HepG2 (cell line): ENCODE data around the gene ST3GAL4. TPM values are rescaled to one million over a fixed set of nuclear protein-coding genes. Genes with fewer than 3 reads are reported as not detected.

ENCODE experiments used
- ATAC-seq: fragments of 200-7000 bp; cut with Tn5 transposase; 3 replicates; pipeline ENCODE4 v1.9.1; 2020; ENCODE audit warnings: mild to moderate bottlenecking, moderate library complexity
- BruUV-seq: library from RNA; stranded (reverse); fragments of 400-500 nt; replicated peaks from 2 replicates; lab custom pipeline; 2021; lab: Mats Ljungman, UMichigan
- CTCF ChIA-PET: fragments of 300-600 bp; formaldehyde crosslinking; extraction: SDS; loops from one replicate; lab custom pipeline; 2021; ENCODE audit warnings: low total read pairs, inconsistent platforms, low intra/inter-chr PET ratio; lab: Yijun Ruan, JAX
- POLR2A ChIA-PET: fragments of 350-600 bp; sonication (Branson Sonifier 250); formaldehyde crosslinking; loops from one replicate; lab custom pipeline; 2020; ENCODE audit warnings: antibody characterized with exemption, inconsistent platforms; lab: Yijun Ruan, JAX
- DNase-seq: peaks from one replicate; pipeline ENCODE4 v3.0.0-alpha.2; 2015; ENCODE audit warnings: low spot score
- FAIRE-seq: peaks from 3 replicates; lab custom pipeline; 2011; peaks lifted over from hg19 to GRCh38; lab: Jason Lieb, UNC
- H2AFZ ChIP-seq: one replicate; pipeline ENCODE4 v1.6.1; 2011; ENCODE audit warnings: low read length, inconsistent platforms
- H3K27ac ChIP-seq: fragments of 300-600 bp; 3 replicates; pipeline ENCODE4 v1.8.0; 2011; ENCODE audit warnings: mixed run types, mild to moderate bottlenecking, mixed read lengths, low read length, inconsistent platforms; ENCODE audit not compliant: insufficient read depth; ENCODE audit errors: extremely low read length
- H3K27me3 ChIP-seq, 2 experiments: fragments of 200-600 bp in 1 of 2; 2 replicates in 1 of 2; 3 replicates in 1 of 2; pipeline versions ENCODE4 v1.6.0 to v1.8.0; 2011; ENCODE audit warnings: low read length in 2 of 2, mild to moderate bottlenecking in 2 of 2, moderate library complexity in 2 of 2, inconsistent platforms in 1 of 2; ENCODE audit not compliant: insufficient read depth in 2 of 2, control insufficient read depth in 1 of 2
- H3K36me3 ChIP-seq, 2 experiments: fragments of 200-600 bp in 1 of 2; replicated peaks in 1 of 2; 2 replicates in 1 of 2; 3 replicates in 1 of 2; pipeline versions ENCODE4 v1.5.1 to v1.8.0; 2011; ENCODE audit warnings: low read length in 2 of 2, inconsistent platforms in 1 of 2; ENCODE audit not compliant: insufficient read depth in 2 of 2, control insufficient read depth in 1 of 2
- H3K4me1 ChIP-seq: 2 replicates; pipeline ENCODE4 v1.5.1; 2012; ENCODE audit warnings: low read length, inconsistent platforms; ENCODE audit not compliant: insufficient read depth
- H3K4me2 ChIP-seq: 2 replicates; pipeline ENCODE4 v1.6.0; 2011; ENCODE audit warnings: low read depth, low read length, inconsistent platforms
- H3K4me3 ChIP-seq, 3 experiments: fragments of 200-600 bp in 1 of 3; sonication (generic), shearing (Covaris generic) in 1 of 3; replicated peaks in 1 of 3; 2 replicates each; pipeline ENCODE4 v1.5.1; 2011 to 2016; ENCODE audit warnings: low read length in 3 of 3, inconsistent platforms in 2 of 3, low read depth in 2 of 3, mild to moderate bottlenecking in 2 of 3, control low read depth in 1 of 3, mixed read lengths in 1 of 3; ENCODE audit not compliant: insufficient read depth in 1 of 3
- H3K79me2 ChIP-seq: one replicate; pipeline ENCODE4 v1.6.1; 2011; ENCODE audit warnings: low read length, inconsistent platforms; ENCODE audit not compliant: insufficient read depth
- H3K9ac ChIP-seq: 2 replicates; pipeline ENCODE4 v1.6.0; 2011; ENCODE audit warnings: mild to moderate bottlenecking, low read depth, low read length, inconsistent platforms; ENCODE audit not compliant: insufficient read depth
- H3K9me3 ChIP-seq: 2 replicates; pipeline ENCODE4 v1.5.1; 2012; ENCODE audit warnings: mild to moderate bottlenecking, low read length
- H4K20me1 ChIP-seq: 2 replicates; pipeline ENCODE4 v1.6.0; 2011; ENCODE audit warnings: inconsistent platforms, mild to moderate bottlenecking, low read length, moderate library complexity; ENCODE audit not compliant: insufficient read depth
- BHLHE40 ChIP-seq: IDR thresholded peaks from 2 replicates; pipeline ENCODE4 v1.6.1; 2011; ENCODE audit warnings: low read length, improper control_type of control experiment
- CCDC6 ChIP-seq: sonication (generic); formaldehyde crosslinking; IDR thresholded peaks from 2 replicates; pipeline ENCODE4 v1.8.1; 2022; ENCODE audit warnings: mild to moderate bottlenecking, missing genetic modification reagents, moderate library complexity
- CENPX ChIP-seq: sonication (generic); formaldehyde crosslinking; IDR thresholded peaks from 2 replicates; pipeline ENCODE4 v1.9.0; 2021; ENCODE audit warnings: mild to moderate bottlenecking, missing genetic modification reagents, moderate library complexity
- DMTF1 ChIP-seq: sonication (generic); formaldehyde crosslinking; IDR thresholded peaks from 2 replicates; pipeline ENCODE4 v1.4.0; 2020; ENCODE audit warnings: mild to moderate bottlenecking, missing genetic modification reagents
- DNMT1 ChIP-seq: sonication (generic); formaldehyde crosslinking; IDR thresholded peaks from 2 replicates; pipeline ENCODE4 v1.5.1; 2020; ENCODE audit warnings: mild to moderate bottlenecking, missing genetic modification reagents
- EEA1 ChIP-seq: sonication (generic); formaldehyde crosslinking; IDR thresholded peaks from 2 replicates; pipeline ENCODE4 v1.5.1; 2020; ENCODE audit warnings: mild to moderate bottlenecking, missing genetic modification reagents, borderline replicate concordance
- FOXP4 ChIP-seq: sonication (generic); formaldehyde crosslinking; IDR thresholded peaks from 2 replicates; pipeline ENCODE4 v1.4.0; 2020; ENCODE audit warnings: missing genetic modification reagents
- MYNN ChIP-seq: sonication (generic); formaldehyde crosslinking; IDR thresholded peaks from 2 replicates; pipeline ENCODE4 v1.4.0; 2020; ENCODE audit warnings: mild to moderate bottlenecking, low read depth, missing genetic modification reagents
- POLR2AphosphoS2 ChIP-seq: IDR thresholded peaks from 2 replicates; pipeline ENCODE4 v1.6.1; 2011; ENCODE audit warnings: low read depth, low read length, improper control_type of control experiment
- RAD51 ChIP-seq: fragments of 450-650 bp; IDR thresholded peaks from 2 replicates; pipeline ENCODE4 v1.6.1; 2016; ENCODE audit warnings: borderline replicate concordance
- WIZ ChIP-seq: sonication (generic); formaldehyde crosslinking; IDR thresholded peaks from 2 replicates; pipeline ENCODE4 v1.5.1; 2020; ENCODE audit warnings: mild to moderate bottlenecking, missing genetic modification reagents
- ZFP41 ChIP-seq: sonication (generic); formaldehyde crosslinking; IDR thresholded peaks from 2 replicates; pipeline ENCODE4 v1.4.0; 2020; ENCODE audit warnings: mild to moderate bottlenecking, missing genetic modification reagents, borderline replicate concordance
- ZNF12 ChIP-seq: sonication (generic); formaldehyde crosslinking; IDR thresholded peaks from 2 replicates; pipeline ENCODE4 v1.5.0; 2020; ENCODE audit warnings: missing genetic modification reagents
- ZNF629 ChIP-seq: sonication (generic); formaldehyde crosslinking; conservative IDR thresholded peaks from 2 replicates; pipeline ENCODE4 v1.5.0; 2020; ENCODE audit warnings: missing genetic modification reagents
- ZNF746 ChIP-seq: sonication (generic); formaldehyde crosslinking; IDR thresholded peaks from 2 replicates; pipeline ENCODE4 v1.8.0; 2022; ENCODE audit warnings: mild to moderate bottlenecking, missing genetic modification reagents
- WGBS: methylation state at CpG from one replicate; pipeline ENCODE4 v1.1.6; 2017; ENCODE audit warnings: low lambda C conversion rate; 5-methylcytosine and 5-hydroxymethylcytosine counted together
- in situ Hi-C: cut with HindIII; loops from 2 replicates; pipeline ENCODE4 v1.10.0; 2017; ENCODE audit warnings: low pct_unique_long_range_greater_than_20kb; ENCODE audit not compliant: extremely low pct_ligation_motif_present
- intact Hi-C: fragments of 100-400 bp; cut with micrococcal nuclease; formaldehyde crosslinking; loops from one replicate; pipeline ENCODE4 v1.10.0; 2022; ENCODE audit not compliant: unreplicated experiment
- polyA plus RNA-seq, 8 experiments: library from polyadenylated mRNA; depleted of rRNA in 3 of 8; stranded (reverse) in 7 of 8; unstranded in 1 of 8; fragments of >200 nt; fragmentation: Illumina TruSeq in 4 of 8; extraction: Trizol in 4 of 8; gene quantifications; 2 replicates each; pipeline versions ENCODE4 v1.2.1 to v1.2.3, GENCODE V29; 2011 to 2016; ENCODE audit warnings: low read depth in 4 of 8, missing spikeins in 1 of 8, mixed read lengths in 1 of 8; ENCODE audit not compliant: insufficient read depth in 1 of 8
- total RNA-seq, 5 experiments: library from RNA; depleted of rRNA; stranded (reverse); fragments of >200 nt; fragmentation: Illumina TruSeq; extraction: Trizol; gene quantifications; 2 replicates each; pipeline ENCODE4 v1.2.3, GENCODE V29; 2016; ENCODE audit warnings: low read depth in 1 of 5

Gene ST3GAL4
- total and polyA plus RNA-seq, 2 of the 13 experiments (the other 11 are each of a cell fraction or from before 2014, with no cell fraction given), result 9.1 to 13.3 TPM

GRCh38 chr11:126339863-126340434, 15.5 kb upstream of the ST3GAL4 start:
- ChIA-PET POLR2A (no interaction called here), CTCF (no interaction called here)
- Histone ChIP-seq H3K4me2 (no peak overlapping the region), H2AFZ (no peak overlapping the region), H3K9me3 (no peaks in the 10 kb centered on the region), H3K79me2 (no peaks in the 10 kb centered on the region), H3K4me1 (peaks cover 19% of the 10 kb centered on the region), H3K9ac (no peak overlapping the region), H3K27ac (no peak overlapping the region), H3K36me3 (peaks cover 12 to 32% of the 10 kb centered on the region in 2 experiments; a peak in 4 of 5 replicates), H3K27me3 (no peaks in the 10 kb centered on the region)
- intact Hi-C loops, result no loop called here
- FAIRE-seq (no peak), DNase-seq (no peak)
- no TSS peak for BruUV-seq
- TF ChIP-seq WIZ (CRISPR knock-in tag) (no peak), CENPX (CRISPR knock-in tag) (no peak), RAD51 (no peak)
- TF ChIP-seq, all 625 proteins: peak for 0
- in situ Hi-C loops, result no loop called here
- Histone ChIP-seq H4K20me1 (no peaks in the 10 kb centered on the region), H3K4me3 (no peak overlapping the region)
- 96% methylated on average over 7 of the region's 11 CpGs for WGBS
- ATAC-seq, result no peak

GRCh38 chr11:126340960-126341606, 14.4 kb upstream of the ST3GAL4 start:
- Histone ChIP-seq H3K36me3 (peaks cover 15 to 36% of the 10 kb centered on the region in 2 experiments; a peak in 4 of 5 replicates), H3K27ac (no peak overlapping the region), H3K4me3 (no peak overlapping the region), H3K4me2 (no peak overlapping the region), H2AFZ (no peak overlapping the region), H3K79me2 (no peaks in the 10 kb centered on the region), H3K9ac (no peak overlapping the region), H3K4me1 (peaks cover 19% of the 10 kb centered on the region), H4K20me1 (no peaks in the 10 kb centered on the region), H3K9me3 (no peaks in the 10 kb centered on the region), H3K27me3 (no peaks in the 10 kb centered on the region)
- ATAC-seq (no peak), DNase-seq (no peak), FAIRE-seq (no peak)
- BruUV-seq, result no TSS peak
- in situ Hi-C loops (no loop called here), intact Hi-C loops (no loop called here)
- ChIA-PET POLR2A (no interaction called here), CTCF (no interaction called here)
- WGBS, result 98% methylated on average over 7 of the region's 7 CpGs
- TF ChIP-seq DMTF1 (CRISPR knock-in tag), result no peak
- no peak for TF ChIP-seq EEA1
- no peak for TF ChIP-seq FOXP4 (CRISPR knock-in tag)
- no peak for TF ChIP-seq POLR2AphosphoS2
- no peak for TF ChIP-seq ZNF746 (CRISPR knock-in tag)
- TF ChIP-seq ZNF629, result no peak
- no peak for TF ChIP-seq DNMT1 (CRISPR knock-in tag)
- no peak for TF ChIP-seq BHLHE40
- no peak for TF ChIP-seq MYNN (CRISPR knock-in tag)
- no peak for TF ChIP-seq ZNF12 (CRISPR knock-in tag)
- no peak for TF ChIP-seq CCDC6 (CRISPR knock-in tag)
- TF ChIP-seq ZFP41 (CRISPR knock-in tag), result no peak
